Tibial artery (tissue), 4 donors: ENCODE measurements around the gene BCL11A.

ENCODE experiments used
- DNase-seq, 2 donors: peaks; one replicate each; pipeline ENCODE4 v3.0.0-alpha.2; 2019
- H3K27ac ChIP-seq, 2 donors: fragments of 200-600 bp; sonication (generic) in 1 of 2; 1 replicate in 1 of 2; 2 replicates in 1 of 2; pipeline ENCODE4 v1.5.1; 2018 to 2019; ENCODE audit warnings: mild to moderate bottlenecking in 1 of 2
- H3K27me3 ChIP-seq, 2 donors: fragments of 200-600 bp; sonication (generic) in 1 of 2; one replicate each; pipeline versions ENCODE4 v1.5.1 to v1.6.0; 2016 to 2019
- H3K36me3 ChIP-seq, 3 donors: fragments of 200-600 bp; sonication (generic) in 2 of 3; one replicate each; pipeline ENCODE4 v1.5.1; 2016 to 2019; ENCODE audit warnings: mild to moderate bottlenecking in 2 of 3
- H3K4me1 ChIP-seq, 4 donors: fragments of 200-600 bp; sonication (generic) in 2 of 4; 1 replicate in 3 of 4; 2 replicates in 1 of 4; pipeline ENCODE4 v1.5.1; 2016 to 2019
- H3K4me3 ChIP-seq, 2 donors: fragments of 200-600 bp; sonication (generic) in 1 of 2; 1 replicate in 1 of 2; 2 replicates in 1 of 2; pipeline ENCODE4 v1.5.1; 2018 to 2019; ENCODE audit warnings: mild to moderate bottlenecking in 2 of 2
- H3K9me3 ChIP-seq, 3 donors: fragments of 200-600 bp; sonication (generic) in 1 of 3; one replicate each; pipeline ENCODE4 v1.5.1; 2016 to 2019
- CTCF ChIP-seq, 2 experiments: fragments of 200-600 bp in 1 of 2; fragments of 450-650 bp in 1 of 2; IDR thresholded peaks; one replicate each; pipeline ENCODE4 v1.5.1; 2017 to 2019; ENCODE audit warnings: antibody characterized with exemption in 2 of 2, mild to moderate bottlenecking in 1 of 2, moderate library complexity in 1 of 2
- intact Hi-C: fragments of 100-400 bp; cut with DNase I; formaldehyde crosslinking; loops from one replicate; pipeline ENCODE4 v1.15.0; 2023; ENCODE audit warnings: low total_unique reads

Gene BCL11A

GRCh38 chr2:60472041-60472440, 81.4 kb downstream of the BCL11A start:
- Histone ChIP-seq H3K9me3 (no peaks in the 10 kb centered on the region), H3K4me3 (no peak overlapping the region), H3K27ac (no peak overlapping the region), H3K36me3 (no peaks in the 10 kb centered on the region), H3K4me1 (no peaks in the 10 kb centered on the region), H3K27me3 (no peaks in the 10 kb centered on the region)
- intact Hi-C loops = no loop called here
- DNase-seq = no peak
- TF ChIP-seq CTCF (IDR thresholded peaks at IDR 0.05) = no peak

GRCh38 chr2:60470340-60470739, 83.1 kb downstream of the BCL11A start:
- no peak for DNase-seq

DNA sequence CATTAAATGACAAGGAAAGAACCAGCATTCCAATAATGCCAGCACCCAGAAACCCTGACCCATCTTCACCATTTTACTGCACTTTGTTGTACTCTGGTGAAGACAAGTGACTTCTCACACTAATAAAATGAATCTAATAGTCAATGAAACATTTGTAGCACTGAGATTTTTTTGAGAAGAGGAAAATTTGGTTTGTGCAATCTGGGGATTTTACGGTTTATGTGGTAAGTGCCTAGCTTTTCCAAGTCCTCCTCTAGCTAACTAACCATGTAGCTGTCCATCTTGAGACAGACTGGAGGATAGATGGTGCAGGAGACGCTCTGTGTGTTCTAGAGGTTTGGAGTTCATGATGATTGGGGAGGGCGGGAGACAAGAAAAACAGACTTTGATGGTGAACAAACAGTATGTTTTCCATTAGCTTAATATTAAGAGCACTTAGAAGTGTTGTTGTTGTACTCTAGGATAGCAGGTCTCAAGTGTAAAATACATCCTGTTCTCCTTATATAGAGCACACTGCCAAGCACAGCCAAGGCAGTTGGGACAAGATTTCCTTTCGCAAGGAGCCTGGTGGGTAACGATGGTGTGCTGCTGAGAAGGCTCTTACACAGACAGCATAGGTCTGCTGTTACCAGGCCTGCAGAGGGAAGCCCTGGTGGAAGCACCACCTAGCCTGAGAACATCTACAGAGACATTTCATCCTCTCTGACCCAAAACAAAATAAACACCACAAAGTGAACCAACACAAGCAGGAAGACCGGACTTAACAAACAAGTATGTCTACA, 83.7 kb downstream of the BCL11A start:
- Histone ChIP-seq H3K27ac (no peak overlapping the region), H3K9me3 (no peaks in the 10 kb centered on the region)
- intact Hi-C loops = no loop called here

More at GRCh38 chr2:60470340-60470739, 83.1 kb downstream of the BCL11A start:
- TF ChIP-seq CTCF (IDR thresholded peaks at IDR 0.05) = no peak
- Histone ChIP-seq H3K4me3 (no peak overlapping the region), H3K36me3 (no peaks in the 10 kb centered on the region), H3K4me1 (no peaks in the 10 kb centered on the region), H3K27ac (no peak overlapping the region), H3K27me3 (no peaks in the 10 kb centered on the region), H3K9me3 (no peaks in the 10 kb centered on the region)
- intact Hi-C loops = no loop called here

GRCh38 chr2:60468382-60469085, 84.9 kb downstream of the BCL11A start:
- no peak for TF ChIP-seq CTCF (IDR thresholded peaks at IDR 0.05)
- H3K4me1 ChIP-seq = no peaks in the 10 kb centered on the region
- intact Hi-C loops = no loop called here
- H3K27me3 ChIP-seq = no peaks in the 10 kb centered on the region
- no peak for DNase-seq
- no peak overlapping the region for H3K27ac ChIP-seq
- no peak overlapping the region for H3K4me3 ChIP-seq
- no peaks in the 10 kb centered on the region for H3K36me3 ChIP-seq
- no peaks in the 10 kb centered on the region for H3K9me3 ChIP-seq

More for the DNA sequence above, 83.7 kb downstream of the BCL11A start:
- H3K4me1 ChIP-seq = no peaks in the 10 kb centered on the region
- DNase-seq = no peak
- no peak overlapping the region for H3K4me3 ChIP-seq
- H3K36me3 ChIP-seq = no peaks in the 10 kb centered on the region
- no peak for TF ChIP-seq CTCF (IDR thresholded peaks at IDR 0.05)
- no peaks in the 10 kb centered on the region for H3K27me3 ChIP-seq

- no peaks in the 10 kb centered on the region for H3K9me3 ChIP-seq
- no peaks in the 10 kb centered on the region for H3K4me1 ChIP-seq
- peaks cover 0 to 6% (median 0%) of the 10 kb centered on the region in 3 donors for H3K36me3 ChIP-seq
- no peak for DNase-seq
- peaks cover 0 to 12% of the 10 kb centered on the region in 2 donors for H3K27me3 ChIP-seq
- intact Hi-C loops = no loop called here
- H3K4me3 ChIP-seq = no peak overlapping the region
- no peak overlapping the region for H3K27ac ChIP-seq
- TF ChIP-seq CTCF (IDR thresholded peaks at IDR 0.05) = no peak
These were observed 87.2 kb downstream of the BCL11A start for GRCh38 chr2:60466161-60466702.
